Gastrocnemius medialis (tissue), 4 donors: ENCODE results near the gene RAB11B. TPM values are rescaled to one million over a fixed set of nuclear protein-coding genes. Genes with fewer than 3 reads are reported as not detected.

Experiments
- ATAC-seq, 2 donors: fragments of 150-250 bp; one replicate each; pipeline ENCODE4 v1.9.1; 2016
- DNase-seq, 2 donors: peaks; one replicate each; pipeline ENCODE4 v3.0.0-alpha.2; 2019
- H3K27ac ChIP-seq, 4 donors: fragments of 200-600 bp; sonication (generic); 1 replicate in 1 of 4; 2 replicates in 3 of 4; pipeline ENCODE4 v1.5.1; 2016 to 2018; ENCODE audit warnings: mild to moderate bottlenecking in 2 of 4, moderate library complexity in 1 of 4
- H3K27me3 ChIP-seq, 3 donors: fragments of 200-600 bp; sonication (generic) in 2 of 3; 1 replicate in 1 of 3; 2 replicates in 2 of 3; pipeline versions ENCODE4 v1.5.1 to v1.6.0; 2016 to 2019; ENCODE audit warnings: mild to moderate bottlenecking in 1 of 3, moderate library complexity in 1 of 3
- H3K36me3 ChIP-seq, 2 donors: fragments of 200-600 bp; sonication (generic) in 1 of 2; one replicate each; pipeline ENCODE4 v1.5.1; 2017 to 2018
- H3K4me1 ChIP-seq, 2 donors: fragments of 200-600 bp; sonication (generic) in 1 of 2; one replicate each; pipeline ENCODE4 v1.5.1; 2016 to 2017; ENCODE audit warnings: mild to moderate bottlenecking in 2 of 2
- H3K4me3 ChIP-seq, 4 donors: fragments of 200-600 bp; sonication (generic) in 3 of 4; 1 replicate in 1 of 4; 2 replicates in 3 of 4; pipeline ENCODE4 v1.5.1; 2016 to 2019; ENCODE audit warnings: mild to moderate bottlenecking in 2 of 4
- H3K9me3 ChIP-seq, 3 donors: fragments of 200-600 bp; sonication (generic) in 2 of 3; 1 replicate in 1 of 3; 2 replicates in 2 of 3; pipeline ENCODE4 v1.5.1; 2016 to 2019
- CTCF ChIP-seq, 5 experiments: fragments of 450-650 bp in 3 of 5; fragments of 200-600 bp in 2 of 5; sonication (generic) in 2 of 5; IDR thresholded peaks in 4 of 5; conservative IDR thresholded peaks in 1 of 5; 1 replicate in 4 of 5; 2 replicates in 1 of 5; pipeline ENCODE4 v1.5.1; 2016 to 2019; ENCODE audit warnings: antibody characterized with exemption in 5 of 5, mild to moderate bottlenecking in 3 of 5, moderate library complexity in 3 of 5
- POLR2A ChIP-seq, 2 donors: fragments of 450-650 bp; IDR thresholded peaks; one replicate each; pipeline ENCODE4 v1.6.1; 2017; ENCODE audit warnings: antibody characterized with exemption in 2 of 2, mild to moderate bottlenecking in 2 of 2, moderate library complexity in 2 of 2
- in situ Hi-C, 4 donors: fragments of 200-750 bp; cut with MboI; loops; one replicate each; pipeline versions ENCODE4 v1.15.0 to v1.8.0; 2017; ENCODE audit warnings: low sequenced_read_pairs in 4 of 4
- intact Hi-C: fragments of 100-400 bp; cut with DNase I; formaldehyde crosslinking; loops from one replicate; pipeline ENCODE4 v1.15.1; 2023; ENCODE audit warnings: low total_unique reads
- microRNA-seq, 2 donors: library from miRNA; unstranded; fragments of <30 nt; microRNA quantifications; one replicate each; pipeline ENCODE4, GENCODE V29; 2016; ENCODE audit warnings: borderline replicate concordance in 2 of 2
- total RNA-seq, 4 donors: library from RNA; depleted of rRNA; stranded (reverse); fragments of >200 nt; gene quantifications; one replicate each; pipeline versions ENCODE4 v1.1.0 to v1.2.3, GENCODE V29; 2016

Gene RAB11B
- total RNA-seq, 4 donors from 2014 or later = 13.4 to 42.9 (median 31.0) TPM

DNA sequence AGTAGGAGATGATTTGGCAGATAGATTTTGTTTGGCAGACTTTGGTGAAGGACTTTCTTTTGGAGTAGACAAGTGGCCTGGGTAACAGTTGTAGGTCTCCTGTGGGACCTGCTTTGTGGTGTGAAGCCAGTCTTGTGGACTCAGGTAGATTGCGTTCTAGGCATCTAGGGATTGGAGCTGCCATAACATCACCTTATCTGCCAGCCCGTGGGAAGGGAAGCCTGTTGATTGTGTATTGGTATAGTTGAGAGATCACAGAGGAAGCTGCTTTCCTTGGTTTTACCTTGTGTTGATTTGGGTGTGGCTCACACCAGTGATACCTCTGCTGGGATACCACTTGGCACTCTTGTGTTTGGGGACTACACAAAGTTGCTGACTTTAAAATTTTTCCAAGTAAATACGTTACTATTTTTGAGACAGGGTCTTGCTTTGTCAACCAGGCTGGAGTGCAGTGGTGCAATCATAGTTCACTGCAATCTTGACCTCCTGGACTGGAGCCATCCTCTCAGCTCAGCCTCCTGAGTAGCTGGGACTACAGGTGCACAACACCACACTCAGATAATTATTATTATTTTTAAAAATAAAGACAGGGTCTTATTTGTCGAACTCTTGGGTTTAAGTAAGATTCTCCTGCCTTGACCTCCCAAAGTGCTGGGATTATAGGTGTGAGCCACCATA lies 62.4 kb downstream of the RAB11B start:
- H3K27ac ChIP-seq = peak overlapping the region; percentile 35 to 74 (median 64)
- intact Hi-C loops (no loop called here), in situ Hi-C loops (no loop called here)
- H3K9me3 ChIP-seq = no peaks in the 10 kb centered on the region
- peaks cover 0 to 5% of the 10 kb centered on the region in 2 donors for H3K36me3 ChIP-seq
- H3K4me1 ChIP-seq = peaks cover 93 to 94% of the 10 kb centered on the region in 2 donors
- peak in 1 of 2 donors; percentile 36 for DNase-seq
- no peak overlapping the region for H3K4me3 ChIP-seq
- TF ChIP-seq CTCF (IDR thresholded peaks at IDR 0.05 in 4 of 5, conservative IDR thresholded peaks at IDR 0.05 in 1 of 5) = no peak
- TF ChIP-seq POLR2A (IDR thresholded peaks at IDR 0.05) = no peak
- no peaks in the 10 kb centered on the region for H3K27me3 ChIP-seq
- ATAC-seq = peak in 1 of 2 donors; percentile 42

- Histone ChIP-seq H3K4me3 (no peak overlapping the region), H3K9me3 (no peaks in the 10 kb centered on the region), H3K36me3 (peaks cover 0 to 5% of the 10 kb centered on the region in 2 donors), H3K27me3 (no peaks in the 10 kb centered on the region), H3K4me1 (peaks cover 93 to 94% of the 10 kb centered on the region in 2 donors), H3K27ac (peak overlapping the region; percentile 31 to 74 (median 45))
- DNase-seq (no peak), ATAC-seq (no peak)
- intact Hi-C loops = no loop called here
- no peak for TF ChIP-seq POLR2A (IDR thresholded peaks at IDR 0.05)
- in situ Hi-C loops = no loop called here
These were observed 63.5 kb downstream of the RAB11B start for GRCh38 chr19:8453616-8454015.

Small RNAs within 50 kb of the gene (microRNA-seq; reads per million reads assigned to microRNA genes)
- 3.4 to 3.5 reads per million in 2 donors for gene MIR4999

Other genes with a start within 250 kb of the RAB11B start
- under 1 TPM in 1 of 4 donors, not detected in 3; 0.15 TPM for gene FBN3, start 240.8 kb upstream of the RAB11B start, total RNA-seq
- gene CERS4, start 181.0 kb upstream of the RAB11B start, total RNA-seq = 1 to 10 TPM; 2.1 to 4.0 (median 2.7) TPM
- 10 to 100 TPM; 49.8 to 85.3 (median 66.1) TPM for gene CD320, start 82.0 kb upstream of the RAB11B start, total RNA-seq
- 100 to 1,000 TPM in 1 of 4 donors, 10 to 100 TPM in 3; 75.3 to 129 (median 87.7) TPM for gene NDUFA7, start 69.0 kb upstream of the RAB11B start, total RNA-seq
- 100 to 1,000 TPM; 248 to 436 (median 313) TPM for gene RPS28, start 68.9 kb upstream of the RAB11B start, total RNA-seq
- 10 to 100 TPM in 3 of 4 donors, 1 to 10 TPM in 1; 7.1 to 16.0 (median 13.7) TPM for gene KANK3, start 47.1 kb upstream of the RAB11B start, total RNA-seq
- 10 to 100 TPM; 19.7 to 91.8 (median 41.9) TPM for gene ANGPTL4, start 26.2 kb upstream of the RAB11B start, total RNA-seq
- 100 to 1,000 TPM; 173 to 183 (median 176) TPM for gene MARCHF2, start 22.9 kb downstream of the RAB11B start, total RNA-seq
- gene HNRNPM, start 54.6 kb downstream of the RAB11B start, total RNA-seq = 10 to 100 TPM; 42.5 to 74.6 (median 57.8) TPM
- under 1 TPM in 2 of 4 donors, not detected in 2; 0.16 to 0.27 TPM for gene PRAM1, start 112.3 kb downstream of the RAB11B start, total RNA-seq
- 10 to 100 TPM in 1 of 4 donors, 1 to 10 TPM in 3; 4.7 to 13.3 (median 6.9) TPM for gene ZNF414, start 123.8 kb downstream of the RAB11B start, total RNA-seq
- 1 to 10 TPM in 3 of 4 donors, under 1 TPM in 1; 0.24 to 4.0 (median 1.8) TPM for gene MYO1F, start 187.1 kb downstream of the RAB11B start, total RNA-seq
- gene ADAMTS10, start 220.4 kb downstream of the RAB11B start, total RNA-seq = 1 to 10 TPM; 2.2 to 7.7 (median 3.6) TPM
- not detected for gene NFILZ, start 240.3 kb downstream of the RAB11B start, total RNA-seq